HepG2 (cell line): ENCODE data around the gene SIT1. TPM values are rescaled to one million over a fixed set of nuclear protein-coding genes. Genes with fewer than 3 reads are reported as not detected.

Experiments used
- HNF4G ChIP-seq, 2 experiments: sonication (generic) in 1 of 2; formaldehyde crosslinking in 1 of 2; IDR thresholded peaks; 2 replicates each; pipeline versions ENCODE4 v1.4.0 to v1.6.1; 2011 to 2020; ENCODE audit warnings: borderline replicate concordance in 2 of 2, low read depth in 2 of 2, mild to moderate bottlenecking in 2 of 2, low read length in 1 of 2, missing genetic modification reagents in 1 of 2, moderate library complexity in 1 of 2
- NBN ChIP-seq: fragments of 450-650 bp; conservative IDR thresholded peaks from 2 replicates; pipeline ENCODE4 v1.6.1; 2017
- POLR2AphosphoS5 ChIP-seq: IDR thresholded peaks from 2 replicates; pipeline ENCODE4 v1.6.1; 2012; ENCODE audit warnings: low read depth, low read length
- RBM39 ChIP-seq: fragments of 200-400 bp; formaldehyde crosslinking; IDR thresholded peaks from one replicate; pipeline ENCODE4 v1.6.1; 2018; ENCODE audit warnings: antibody characterized with exemption, mild to moderate bottlenecking, low read depth, low read length; ENCODE audit not compliant: poor library complexity, severe bottlenecking
- SAP130 ChIP-seq: IDR thresholded peaks from 2 replicates; pipeline ENCODE4 v1.6.1; 2016; ENCODE audit warnings: low read depth
- YY1 ChIP-seq: IDR thresholded peaks from 2 replicates; pipeline ENCODE4 v1.6.1; 2011; ENCODE audit warnings: low read length, low read depth, moderate library complexity, mild to moderate bottlenecking; ENCODE audit not compliant: insufficient read depth, insufficient replicate concordance
- ZNF605 ChIP-seq: sonication (generic); formaldehyde crosslinking; IDR thresholded peaks from 2 replicates; pipeline ENCODE4 v1.8.0; 2022; ENCODE audit warnings: mild to moderate bottlenecking, missing genetic modification reagents
- ZNF839 ChIP-seq: sonication (generic); formaldehyde crosslinking; IDR thresholded peaks from 2 replicates; pipeline ENCODE4 v1.4.0; 2020; ENCODE audit warnings: missing genetic modification reagents, mild to moderate bottlenecking, borderline replicate concordance
- polyA plus RNA-seq, 8 experiments: library from polyadenylated mRNA; depleted of rRNA in 3 of 8; stranded (reverse) in 7 of 8; unstranded in 1 of 8; fragments of >200 nt; fragmentation: Illumina TruSeq in 4 of 8; extraction: Trizol in 4 of 8; gene quantifications; 2 replicates each; pipeline versions ENCODE4 v1.2.1 to v1.2.3, GENCODE V29; 2011 to 2016; ENCODE audit warnings: low read depth in 4 of 8, missing spikeins in 1 of 8, mixed read lengths in 1 of 8; ENCODE audit not compliant: insufficient read depth in 1 of 8
- total RNA-seq, 5 experiments: library from RNA; depleted of rRNA; stranded (reverse); fragments of >200 nt; fragmentation: Illumina TruSeq; extraction: Trizol; gene quantifications; 2 replicates each; pipeline ENCODE4 v1.2.3, GENCODE V29; 2016; ENCODE audit warnings: low read depth in 1 of 5
- TF ChIP-seq, protein P1 (sequence below): sonication (generic); formaldehyde crosslinking; IDR thresholded peaks from 2 replicates; pipeline ENCODE4 v1.4.0; 2020; ENCODE audit warnings: missing genetic modification reagents
- TF ChIP-seq, protein P2 (sequence below): sonication (generic); formaldehyde crosslinking; IDR thresholded peaks from 2 replicates; pipeline ENCODE4 v1.4.0; 2020; ENCODE audit warnings: missing genetic modification reagents, borderline replicate concordance
- TF ChIP-seq, protein P3 (sequence below): sonication (generic); formaldehyde crosslinking; IDR thresholded peaks from 2 replicates; pipeline ENCODE4 v1.4.0; 2020; ENCODE audit warnings: mild to moderate bottlenecking, missing genetic modification reagents
- TF ChIP-seq, protein P4 (sequence below): sonication (generic); formaldehyde crosslinking; IDR thresholded peaks from 2 replicates; pipeline ENCODE4 v1.9.0; 2022; ENCODE audit warnings: low read depth, missing genetic modification reagents
- TF ChIP-seq, protein P5 (sequence below): sonication (generic); formaldehyde crosslinking; IDR thresholded peaks from 2 replicates; pipeline ENCODE4 v1.8.1; 2023; ENCODE audit warnings: mild to moderate bottlenecking, missing genetic modification reagents
- TF ChIP-seq, protein P6 (sequence below): fragments of 450-650 bp; IDR thresholded peaks from 2 replicates; pipeline ENCODE4 v1.6.1; 2017; ENCODE audit warnings: mild to moderate bottlenecking

SIT1 gene
- total and polyA plus RNA-seq, 2 of the 13 experiments (the other 11 are each of a cell fraction or from before 2014, with no cell fraction given): 0.09 to 6.7 TPM

DNA sequence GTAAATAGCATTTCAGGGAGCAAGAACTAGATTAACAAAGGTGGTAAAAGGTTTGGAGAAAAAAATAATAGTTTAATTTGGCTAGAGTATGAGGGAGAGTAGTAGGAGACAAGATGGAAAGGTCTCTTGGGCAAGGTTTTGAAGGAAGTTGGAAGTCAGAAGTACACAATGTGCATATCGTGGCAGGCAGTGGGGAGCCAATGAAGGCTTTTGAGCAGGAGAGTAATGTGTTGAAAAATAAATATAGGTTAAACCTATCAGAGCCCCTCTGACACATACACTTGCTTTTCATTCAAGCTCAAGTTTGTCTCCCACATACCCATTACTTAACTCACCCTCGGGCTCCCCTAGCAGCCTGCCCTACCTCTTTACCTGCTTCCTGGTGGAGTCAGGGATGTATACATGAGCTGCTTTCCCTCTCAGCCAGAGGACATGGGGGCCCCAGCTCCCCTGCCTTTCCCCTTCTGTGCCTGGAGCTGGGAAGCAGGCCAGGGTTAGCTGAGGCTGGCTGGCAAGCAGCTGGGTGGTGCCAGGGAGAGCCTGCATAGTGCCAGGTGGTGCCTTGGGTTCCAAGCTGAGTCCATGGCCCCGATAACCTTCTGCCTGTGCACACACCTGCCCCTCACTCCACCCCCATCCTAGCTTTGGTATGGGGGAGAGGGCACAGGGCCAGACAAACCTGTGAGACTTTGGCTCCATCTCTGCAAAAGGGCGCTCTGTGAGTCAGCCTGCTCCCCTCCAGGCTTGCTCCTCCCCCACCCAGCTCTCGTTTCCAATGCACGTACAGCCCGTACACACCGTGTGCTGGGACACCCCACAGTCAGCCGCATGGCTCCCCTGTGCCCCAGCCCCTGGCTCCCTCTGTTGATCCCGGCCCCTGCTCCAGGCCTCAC, 22.6 kb upstream of the SIT1 start, which contains the start of gene CA9 (continued):
- peak; percentile 58 for TF ChIP-seq SAP130 (CRISPR knock-in tag)
- peak; percentile 24; the same call in 1 of the 2 replicates for TF ChIP-seq POLR2AphosphoS5
- TF ChIP-seq RBM39: peak; percentile 29
- TF ChIP-seq, protein P1, sequence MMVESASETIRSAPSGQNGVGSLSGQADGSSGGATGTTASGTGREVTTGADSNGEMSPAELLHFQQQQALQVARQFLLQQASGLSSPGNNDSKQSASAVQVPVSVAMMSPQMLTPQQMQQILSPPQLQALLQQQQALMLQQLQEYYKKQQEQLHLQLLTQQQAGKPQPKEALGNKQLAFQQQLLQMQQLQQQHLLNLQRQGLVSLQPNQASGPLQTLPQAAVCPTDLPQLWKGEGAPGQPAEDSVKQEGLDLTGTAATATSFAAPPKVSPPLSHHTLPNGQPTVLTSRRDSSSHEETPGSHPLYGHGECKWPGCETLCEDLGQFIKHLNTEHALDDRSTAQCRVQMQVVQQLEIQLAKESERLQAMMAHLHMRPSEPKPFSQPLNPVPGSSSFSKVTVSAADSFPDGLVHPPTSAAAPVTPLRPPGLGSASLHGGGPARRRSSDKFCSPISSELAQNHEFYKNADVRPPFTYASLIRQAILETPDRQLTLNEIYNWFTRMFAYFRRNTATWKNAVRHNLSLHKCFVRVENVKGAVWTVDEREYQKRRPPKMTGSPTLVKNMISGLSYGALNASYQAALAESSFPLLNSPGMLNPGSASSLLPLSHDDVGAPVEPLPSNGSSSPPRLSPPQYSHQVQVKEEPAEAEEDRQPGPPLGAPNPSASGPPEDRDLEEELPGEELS (CRISPR knock-in tag): peak; percentile 13; the same call in 1 of the 2 replicates
- 0 out of 2 replicates have a peak, but pooled peaks have one; percentile 41 for TF ChIP-seq HNF4G (IDR thresholded peaks at IDR 0.05; ENCODE audit: borderline replicate concordance, low read depth, low read length)
- TF ChIP-seq HNF4G (CRISPR knock-in tag; IDR thresholded peaks at IDR 0.05; ENCODE audit: borderline replicate concordance, low read depth): no peak
- TF ChIP-seq, protein P2, sequence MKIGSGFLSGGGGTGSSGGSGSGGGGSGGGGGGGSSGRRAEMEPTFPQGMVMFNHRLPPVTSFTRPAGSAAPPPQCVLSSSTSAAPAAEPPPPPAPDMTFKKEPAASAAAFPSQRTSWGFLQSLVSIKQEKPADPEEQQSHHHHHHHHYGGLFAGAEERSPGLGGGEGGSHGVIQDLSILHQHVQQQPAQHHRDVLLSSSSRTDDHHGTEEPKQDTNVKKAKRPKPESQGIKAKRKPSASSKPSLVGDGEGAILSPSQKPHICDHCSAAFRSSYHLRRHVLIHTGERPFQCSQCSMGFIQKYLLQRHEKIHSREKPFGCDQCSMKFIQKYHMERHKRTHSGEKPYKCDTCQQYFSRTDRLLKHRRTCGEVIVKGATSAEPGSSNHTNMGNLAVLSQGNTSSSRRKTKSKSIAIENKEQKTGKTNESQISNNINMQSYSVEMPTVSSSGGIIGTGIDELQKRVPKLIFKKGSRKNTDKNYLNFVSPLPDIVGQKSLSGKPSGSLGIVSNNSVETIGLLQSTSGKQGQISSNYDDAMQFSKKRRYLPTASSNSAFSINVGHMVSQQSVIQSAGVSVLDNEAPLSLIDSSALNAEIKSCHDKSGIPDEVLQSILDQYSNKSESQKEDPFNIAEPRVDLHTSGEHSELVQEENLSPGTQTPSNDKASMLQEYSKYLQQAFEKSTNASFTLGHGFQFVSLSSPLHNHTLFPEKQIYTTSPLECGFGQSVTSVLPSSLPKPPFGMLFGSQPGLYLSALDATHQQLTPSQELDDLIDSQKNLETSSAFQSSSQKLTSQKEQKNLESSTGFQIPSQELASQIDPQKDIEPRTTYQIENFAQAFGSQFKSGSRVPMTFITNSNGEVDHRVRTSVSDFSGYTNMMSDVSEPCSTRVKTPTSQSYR (CRISPR knock-in tag): peak; percentile 72; the same call in 1 of the 2 replicates
- 0 out of 2 replicates have a peak, but pooled peaks have one; percentile 39 for TF ChIP-seq ZNF839 (CRISPR knock-in tag)
- TF ChIP-seq ZNF605 (CRISPR knock-in tag): peak; percentile 50; the same call in 1 of the 2 replicates
- TF ChIP-seq, protein P3, sequence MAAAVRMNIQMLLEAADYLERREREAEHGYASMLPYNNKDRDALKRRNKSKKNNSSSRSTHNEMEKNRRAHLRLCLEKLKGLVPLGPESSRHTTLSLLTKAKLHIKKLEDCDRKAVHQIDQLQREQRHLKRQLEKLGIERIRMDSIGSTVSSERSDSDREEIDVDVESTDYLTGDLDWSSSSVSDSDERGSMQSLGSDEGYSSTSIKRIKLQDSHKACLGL (CRISPR knock-in tag): peak; percentile 40; the same call in 1 of the 2 replicates
- TF ChIP-seq, protein P4, sequence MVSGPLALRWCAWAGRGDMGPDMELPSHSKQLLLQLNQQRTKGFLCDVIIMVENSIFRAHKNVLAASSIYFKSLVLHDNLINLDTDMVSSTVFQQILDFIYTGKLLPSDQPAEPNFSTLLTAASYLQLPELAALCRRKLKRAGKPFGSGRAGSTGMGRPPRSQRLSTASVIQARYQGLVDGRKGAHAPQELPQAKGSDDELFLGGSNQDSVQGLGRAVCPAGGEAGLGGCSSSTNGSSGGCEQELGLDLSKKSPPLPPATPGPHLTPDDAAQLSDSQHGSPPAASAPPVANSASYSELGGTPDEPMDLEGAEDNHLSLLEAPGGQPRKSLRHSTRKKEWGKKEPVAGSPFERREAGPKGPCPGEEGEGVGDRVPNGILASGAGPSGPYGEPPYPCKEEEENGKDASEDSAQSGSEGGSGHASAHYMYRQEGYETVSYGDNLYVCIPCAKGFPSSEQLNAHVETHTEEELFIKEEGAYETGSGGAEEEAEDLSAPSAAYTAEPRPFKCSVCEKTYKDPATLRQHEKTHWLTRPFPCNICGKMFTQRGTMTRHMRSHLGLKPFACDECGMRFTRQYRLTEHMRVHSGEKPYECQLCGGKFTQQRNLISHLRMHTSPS (CRISPR knock-in tag): 0 out of 2 replicates have a peak, but pooled peaks have one; percentile 22
- TF ChIP-seq, protein P5, sequence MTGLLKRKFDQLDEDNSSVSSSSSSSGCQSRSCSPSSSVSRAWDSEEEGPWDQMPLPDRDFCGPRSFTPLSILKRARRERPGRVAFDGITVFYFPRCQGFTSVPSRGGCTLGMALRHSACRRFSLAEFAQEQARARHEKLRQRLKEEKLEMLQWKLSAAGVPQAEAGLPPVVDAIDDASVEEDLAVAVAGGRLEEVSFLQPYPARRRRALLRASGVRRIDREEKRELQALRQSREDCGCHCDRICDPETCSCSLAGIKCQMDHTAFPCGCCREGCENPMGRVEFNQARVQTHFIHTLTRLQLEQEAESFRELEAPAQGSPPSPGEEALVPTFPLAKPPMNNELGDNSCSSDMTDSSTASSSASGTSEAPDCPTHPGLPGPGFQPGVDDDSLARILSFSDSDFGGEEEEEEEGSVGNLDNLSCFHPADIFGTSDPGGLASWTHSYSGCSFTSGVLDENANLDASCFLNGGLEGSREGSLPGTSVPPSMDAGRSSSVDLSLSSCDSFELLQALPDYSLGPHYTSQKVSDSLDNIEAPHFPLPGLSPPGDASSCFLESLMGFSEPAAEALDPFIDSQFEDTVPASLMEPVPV (CRISPR knock-in tag): peak; percentile 45; the same call in 1 of the 2 replicates
- peak; percentile 14 for TF ChIP-seq YY1
- TF ChIP-seq, protein P6, sequence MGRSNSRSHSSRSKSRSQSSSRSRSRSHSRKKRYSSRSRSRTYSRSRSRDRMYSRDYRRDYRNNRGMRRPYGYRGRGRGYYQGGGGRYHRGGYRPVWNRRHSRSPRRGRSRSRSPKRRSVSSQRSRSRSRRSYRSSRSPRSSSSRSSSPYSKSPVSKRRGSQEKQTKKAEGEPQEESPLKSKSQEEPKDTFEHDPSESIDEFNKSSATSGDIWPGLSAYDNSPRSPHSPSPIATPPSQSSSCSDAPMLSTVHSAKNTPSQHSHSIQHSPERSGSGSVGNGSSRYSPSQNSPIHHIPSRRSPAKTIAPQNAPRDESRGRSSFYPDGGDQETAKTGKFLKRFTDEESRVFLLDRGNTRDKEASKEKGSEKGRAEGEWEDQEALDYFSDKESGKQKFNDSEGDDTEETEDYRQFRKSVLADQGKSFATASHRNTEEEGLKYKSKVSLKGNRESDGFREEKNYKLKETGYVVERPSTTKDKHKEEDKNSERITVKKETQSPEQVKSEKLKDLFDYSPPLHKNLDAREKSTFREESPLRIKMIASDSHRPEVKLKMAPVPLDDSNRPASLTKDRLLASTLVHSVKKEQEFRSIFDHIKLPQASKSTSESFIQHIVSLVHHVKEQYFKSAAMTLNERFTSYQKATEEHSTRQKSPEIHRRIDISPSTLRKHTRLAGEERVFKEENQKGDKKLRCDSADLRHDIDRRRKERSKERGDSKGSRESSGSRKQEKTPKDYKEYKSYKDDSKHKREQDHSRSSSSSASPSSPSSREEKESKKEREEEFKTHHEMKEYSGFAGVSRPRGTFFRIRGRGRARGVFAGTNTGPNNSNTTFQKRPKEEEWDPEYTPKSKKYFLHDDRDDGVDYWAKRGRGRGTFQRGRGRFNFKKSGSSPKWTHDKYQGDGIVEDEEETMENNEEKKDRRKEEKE: no peak
- TF ChIP-seq NBN: no peak
